Endothelial cell of umbilical vein (primary cell): ENCODE data around the gene TEX55.
"Not testable (repeated sequence)": the region's sequence is repeated elsewhere in the genome, so short reads cannot be mapped to it uniquely, and the experiment has no call there.

ENCODE experiments used
- CTCF ChIP-seq, 2 donors: IDR thresholded peaks; 1 replicate in 1 of 2; 2 replicates in 1 of 2; pipeline ENCODE4 v1.5.1; 2011; ENCODE audit warnings: low read length in 2 of 2, mild to moderate bottlenecking in 2 of 2, moderate library complexity in 2 of 2, control low read depth in 1 of 2, inconsistent platforms in 1 of 2, low read depth in 1 of 2; ENCODE audit not compliant: insufficient read depth in 1 of 2; ENCODE audit errors: extremely low read depth in 1 of 2
- EZH2 ChIP-seq: IDR thresholded peaks from 2 replicates; pipeline ENCODE4 v1.6.1; 2012; ENCODE audit warnings: borderline replicate concordance, low read depth, mild to moderate bottlenecking, moderate library complexity, low read length, inconsistent platforms; ENCODE audit not compliant: severe bottlenecking
- GATA2 ChIP-seq: IDR thresholded peaks from 2 replicates; pipeline ENCODE4 v1.7.0; 2011; ENCODE audit warnings: low read depth, mild to moderate bottlenecking, moderate library complexity, mixed read lengths, low read length; ENCODE audit not compliant: insufficient read length, insufficient read depth
- POLR2A ChIP-seq: IDR thresholded peaks from 2 replicates; pipeline ENCODE4 v1.6.1; 2012; ENCODE audit warnings: low read depth, mild to moderate bottlenecking, control low read depth, low read length
- POLR2AphosphoS5 ChIP-seq: IDR thresholded peaks from 2 replicates; pipeline ENCODE4 v1.6.1; 2012; ENCODE audit warnings: low read depth, mild to moderate bottlenecking, control low read depth, low read length, moderate library complexity; ENCODE audit not compliant: insufficient read depth

GRCh38 chr3:119139360-119139759 is 6.6 kb upstream of the TEX55 start:
- TF ChIP-seq EZH2; GATA2; POLR2AphosphoS5; CTCF (IDR thresholded peaks at IDR 0.05; ENCODE audit: extremely low read depth in 1 of 2, insufficient read depth in 1 of 2, low read depth in 1 of 2, low read length in 2 of 2); POLR2A: not testable (repeated sequence)
